HepG2 (cell line): ENCODE results near the gene CCT7. TPM values are rescaled to one million over a fixed set of nuclear protein-coding genes. Genes with fewer than 3 reads are reported as not detected.
A peak's percentile ranks its signal among the peaks of the same experiment; 100 is the strongest.

Source experiments
- BRD4 ChIP-seq: sonication (generic); formaldehyde crosslinking; IDR thresholded peaks from 2 replicates; pipeline ENCODE4 v1.4.0; 2020; ENCODE audit warnings: missing genetic modification reagents
- CBX2 ChIP-seq, 2 experiments: fragments of 200-600 bp in 1 of 2; sonication (generic); formaldehyde crosslinking in 1 of 2; IDR thresholded peaks; 2 replicates each; pipeline versions ENCODE4 v1.7.0 to v1.8.1; 2018 to 2022; ENCODE audit warnings: low read depth in 2 of 2, low read length in 1 of 2, mild to moderate bottlenecking in 1 of 2, missing genetic modification reagents in 1 of 2
- CSRNP1 ChIP-seq: sonication (generic); formaldehyde crosslinking; IDR thresholded peaks from 2 replicates; pipeline ENCODE4 v1.8.1; 2023; ENCODE audit warnings: mild to moderate bottlenecking, missing genetic modification reagents
- ETV5 ChIP-seq: IDR thresholded peaks from 2 replicates; pipeline ENCODE4 v1.6.1; 2018; ENCODE audit warnings: missing biosample characterization, missing genetic modification reagents, inconsistent platforms, borderline replicate concordance
- FOXP1 ChIP-seq, 2 experiments: fragments of 450-650 bp in 1 of 2; IDR thresholded peaks; 2 replicates each; pipeline ENCODE4 v1.6.1; 2017 to 2018; ENCODE audit warnings: antibody characterized with exemption in 1 of 2
- HMG20B ChIP-seq: conservative IDR thresholded peaks from 2 replicates; pipeline ENCODE4 v1.6.1; 2016; ENCODE audit warnings: missing genetic modification reagents, missing compliant biosample characterization
- HOXA5 ChIP-seq: sonication (generic); formaldehyde crosslinking; IDR thresholded peaks from 2 replicates; pipeline ENCODE4 v1.4.0; 2020; ENCODE audit warnings: missing genetic modification reagents
- IKZF1 ChIP-seq: fragments of 450-650 bp; IDR thresholded peaks from 2 replicates; pipeline ENCODE4 v1.7.1; 2016
- MTF1 ChIP-seq: sonication (generic); formaldehyde crosslinking; IDR thresholded peaks from 2 replicates; pipeline ENCODE4 v1.5.0; 2020; ENCODE audit warnings: missing genetic modification reagents
- MZF1 ChIP-seq: sonication (generic); formaldehyde crosslinking; IDR thresholded peaks from 2 replicates; pipeline ENCODE4 v1.8.1; 2023; ENCODE audit warnings: mild to moderate bottlenecking, missing genetic modification reagents, borderline replicate concordance
- NCOA1 ChIP-seq: sonication (generic); formaldehyde crosslinking; IDR thresholded peaks from 2 replicates; pipeline ENCODE4 v1.9.0; 2021; ENCODE audit warnings: missing genetic modification reagents
- NR2F2 ChIP-seq: IDR thresholded peaks from 2 replicates; pipeline ENCODE4 v1.6.1; 2012; ENCODE audit warnings: low read depth, inconsistent platforms, borderline replicate concordance
- POLR2AphosphoS2 ChIP-seq: IDR thresholded peaks from 2 replicates; pipeline ENCODE4 v1.6.1; 2011; ENCODE audit warnings: low read depth, low read length, improper control_type of control experiment
- SETDB1 ChIP-seq: sonication (generic); formaldehyde crosslinking; IDR thresholded peaks from 2 replicates; pipeline ENCODE4 v1.5.1; 2020; ENCODE audit warnings: missing genetic modification reagents, mild to moderate bottlenecking, borderline replicate concordance
- ZNF205 ChIP-seq: IDR thresholded peaks from 2 replicates; pipeline ENCODE4 v1.6.1; 2018; ENCODE audit warnings: missing biosample characterization, missing genetic modification reagents
- ZNF263 ChIP-seq: sonication (generic); formaldehyde crosslinking; IDR thresholded peaks from 2 replicates; pipeline ENCODE4 v1.4.0; 2020; ENCODE audit warnings: missing genetic modification reagents
- ZNF281 ChIP-seq: sonication (generic); formaldehyde crosslinking; IDR thresholded peaks from 2 replicates; pipeline ENCODE4 v1.4.0; 2020; ENCODE audit warnings: missing genetic modification reagents, borderline replicate concordance
- ZNF331 ChIP-seq: sonication (generic); formaldehyde crosslinking; IDR thresholded peaks from 2 replicates; pipeline ENCODE4 v1.4.0; 2020; ENCODE audit warnings: missing genetic modification reagents
- ZNF451 ChIP-seq: sonication (generic); formaldehyde crosslinking; IDR thresholded peaks from 2 replicates; pipeline ENCODE4 v1.5.0; 2020; ENCODE audit warnings: mild to moderate bottlenecking, missing genetic modification reagents
- ZNF496 ChIP-seq: sonication (generic); formaldehyde crosslinking; IDR thresholded peaks from 2 replicates; pipeline ENCODE4 v1.8.1; 2023; ENCODE audit warnings: mild to moderate bottlenecking, moderate library complexity, missing genetic modification reagents; ENCODE audit not compliant: insufficient replicate concordance
- ZNF510 ChIP-seq: sonication (generic); formaldehyde crosslinking; IDR thresholded peaks from 2 replicates; pipeline ENCODE4 v1.4.0; 2020; ENCODE audit warnings: low read depth, mild to moderate bottlenecking, missing genetic modification reagents
- ZNF562 ChIP-seq: sonication (generic); formaldehyde crosslinking; IDR thresholded peaks from 2 replicates; pipeline ENCODE4 v1.8.0; 2022; ENCODE audit warnings: missing genetic modification reagents, borderline replicate concordance
- ZNF616 ChIP-seq: sonication (generic); formaldehyde crosslinking; IDR thresholded peaks from 2 replicates; pipeline ENCODE4 v1.5.0; 2020; ENCODE audit warnings: low read depth, mild to moderate bottlenecking, missing genetic modification reagents
- ZNF7 ChIP-seq: IDR thresholded peaks from 2 replicates; pipeline ENCODE4 v1.6.1; 2016; ENCODE audit warnings: missing biosample characterization, missing genetic modification reagents
- ZNF737 ChIP-seq: sonication (generic); formaldehyde crosslinking; IDR thresholded peaks from 2 replicates; pipeline ENCODE4 v1.5.0; 2020; ENCODE audit warnings: missing genetic modification reagents, mild to moderate bottlenecking, borderline replicate concordance
- ZNF749 ChIP-seq: sonication (generic); formaldehyde crosslinking; IDR thresholded peaks from 2 replicates; pipeline ENCODE4 v1.8.0; 2022; ENCODE audit warnings: mild to moderate bottlenecking, missing genetic modification reagents, moderate library complexity, borderline replicate concordance
- ZNF780A ChIP-seq: sonication (generic); formaldehyde crosslinking; IDR thresholded peaks from 2 replicates; pipeline ENCODE4 v1.8.0; 2022; ENCODE audit warnings: mild to moderate bottlenecking, missing genetic modification reagents, moderate library complexity
- polyA plus RNA-seq, 8 experiments: library from polyadenylated mRNA; depleted of rRNA in 3 of 8; stranded (reverse) in 7 of 8; unstranded in 1 of 8; fragments of >200 nt; fragmentation: Illumina TruSeq in 4 of 8; extraction: Trizol in 4 of 8; gene quantifications; 2 replicates each; pipeline versions ENCODE4 v1.2.1 to v1.2.3, GENCODE V29; 2011 to 2016; ENCODE audit warnings: low read depth in 4 of 8, missing spikeins in 1 of 8, mixed read lengths in 1 of 8; ENCODE audit not compliant: insufficient read depth in 1 of 8
- total RNA-seq, 5 experiments: library from RNA; depleted of rRNA; stranded (reverse); fragments of >200 nt; fragmentation: Illumina TruSeq; extraction: Trizol; gene quantifications; 2 replicates each; pipeline ENCODE4 v1.2.3, GENCODE V29; 2016; ENCODE audit warnings: low read depth in 1 of 5
- TF ChIP-seq, protein P1 (sequence below): sonication (generic); formaldehyde crosslinking; IDR thresholded peaks from 2 replicates; pipeline ENCODE4 v1.4.0; 2020; ENCODE audit warnings: missing genetic modification reagents

The CCT7 gene
- total and polyA plus RNA-seq, 2 of the 13 experiments (the other 11 are each of a cell fraction or from before 2014, with no cell fraction given): 347 to 517 TPM

- TF ChIP-seq ZNF281 (peak; percentile 64), MZF1 (CRISPR knock-in tag) (no peak), SETDB1 (CRISPR knock-in tag) (no peak), ZNF616 (CRISPR knock-in tag) (no peak), FOXP1 (IDR thresholded peaks at IDR 0.05) (no peak), FOXP1 (CRISPR knock-in tag; IDR thresholded peaks at IDR 0.05) (no peak), CSRNP1 (no peak), NCOA1 (no peak), IKZF1 (no peak), ZNF451 (no peak), ZNF263 (CRISPR knock-in tag) (peak; percentile 71), CBX2 (IDR thresholded peaks at IDR 0.05; ENCODE audit: low read depth, low read length) (no peak), CBX2 (CRISPR knock-in tag; IDR thresholded peaks at IDR 0.05; ENCODE audit: low read depth) (no peak), ZNF496 (CRISPR knock-in tag) (no peak), ETV5 (CRISPR knock-in tag) (peak; percentile 39; the same call in 1 of the 2 replicates), NR2F2 (no peak), ZNF205 (CRISPR knock-in tag) (peak; percentile 70; the same call in 1 of the 2 replicates), BRD4 (CRISPR knock-in tag) (no peak), ZNF510 (CRISPR knock-in tag) (no peak), ZNF749 (CRISPR knock-in tag) (peak; percentile 85; the same call in 1 of the 2 replicates), MTF1 (CRISPR knock-in tag) (peak; percentile 94), ZNF7 (CRISPR knock-in tag) (peak; percentile 55; the same call in 1 of the 2 replicates), ZNF331 (CRISPR knock-in tag) (peak; percentile 90), HMG20B (CRISPR knock-in tag) (peak; percentile 69; the same call in 1 of the 2 replicates), HOXA5 (CRISPR knock-in tag) (peak; percentile 95), POLR2AphosphoS2 (no peak), ZNF737 (no peak), ZNF562 (CRISPR knock-in tag) (no peak), ZNF780A (no peak)
- TF ChIP-seq, protein P1, sequence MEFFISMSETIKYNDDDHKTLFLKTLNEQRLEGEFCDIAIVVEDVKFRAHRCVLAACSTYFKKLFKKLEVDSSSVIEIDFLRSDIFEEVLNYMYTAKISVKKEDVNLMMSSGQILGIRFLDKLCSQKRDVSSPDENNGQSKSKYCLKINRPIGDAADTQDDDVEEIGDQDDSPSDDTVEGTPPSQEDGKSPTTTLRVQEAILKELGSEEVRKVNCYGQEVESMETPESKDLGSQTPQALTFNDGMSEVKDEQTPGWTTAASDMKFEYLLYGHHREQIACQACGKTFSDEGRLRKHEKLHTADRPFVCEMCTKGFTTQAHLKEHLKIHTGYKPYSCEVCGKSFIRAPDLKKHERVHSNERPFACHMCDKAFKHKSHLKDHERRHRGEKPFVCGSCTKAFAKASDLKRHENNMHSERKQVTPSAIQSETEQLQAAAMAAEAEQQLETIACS: no peak
Measured at GRCh38 chr2:73291093-73291460, 57.0 kb downstream of the CCT7 start (continued).
